Pancreas (tissue), 10 donors: Measurements from ENCODE around the gene RSPH9. TPM values are rescaled to one million over a fixed set of nuclear protein-coding genes. Genes with fewer than 3 reads are reported as not detected.

Experiments used
- ATAC-seq, 4 donors: fragments of 200-7000 bp; cut with Tn5 transposase; one replicate each; pipeline versions ENCODE4 v1.8.0 to v1.9.1; 2020; ENCODE audit warnings: mild to moderate bottlenecking in 4 of 4, moderate library complexity in 4 of 4
- DNase-seq, 6 donors: peaks; one replicate each; pipeline ENCODE4 v3.0.0-alpha.2; 2020
- FAIRE-seq: peaks from 2 replicates; lab custom pipeline; 2012; peaks lifted over from hg19 to GRCh38; lab: Jason Lieb, UNC
- H3K27ac ChIP-seq, 4 donors: fragments of 200-600 bp; sonication (generic); 1 replicate in 3 of 4; 2 replicates in 1 of 4; pipeline versions ENCODE4 v1.5.0 to v1.8.0; 2020
- H3K27me3 ChIP-seq, 4 donors: fragments of 200-600 bp; one replicate each; pipeline ENCODE4 v1.8.0; 2021
- H3K36me3 ChIP-seq, 3 donors: fragments of 200-600 bp; sonication (generic) in 1 of 3; one replicate each; pipeline versions ENCODE4 v1.5.0 to v1.8.0; 2020 to 2021
- H3K4me1 ChIP-seq, 3 donors: fragments of 200-600 bp; one replicate each; pipeline ENCODE4 v1.8.0; 2021
- H3K4me3 ChIP-seq, 4 donors: fragments of 200-600 bp; sonication (generic) in 2 of 4; one replicate each; pipeline versions ENCODE4 v1.5.0 to v1.8.0; 2020 to 2021
- H3K9me3 ChIP-seq, 4 donors: fragments of 200-600 bp; one replicate each; pipeline ENCODE4 v1.8.0; 2021
- WGBS, 2 donors: extraction: QIAGEN DNeasy Blood & Tissue Kit; methylation state at CpG; one replicate each; pipeline ENCODE4 v1.1.7; 2013; 5-methylcytosine and 5-hydroxymethylcytosine counted together
- intact Hi-C, 3 donors: fragments of 100-400 bp; cut with DNase I; formaldehyde crosslinking; loops; one replicate each; pipeline versions ENCODE4 v1.11.1 to v1.14.2; 2022
- polyA plus RNA-seq, 2 donors: library from polyadenylated mRNA; stranded (reverse); fragments of 200-250 nt; gene quantifications; one replicate each; pipeline ENCODE4 v1.2.3, GENCODE V29; 2013
- total RNA-seq, 6 donors: library from RNA; stranded (reverse); fragmentation: NEBNext Ultra II Directional in 4 of 6; extraction: Animal tissue kit (Norgen Biotek cat#: 25700) in 4 of 6; gene quantifications; one replicate each; pipeline versions ENCODE4 v1.2.1 to v1.2.4, GENCODE V29; 2021 to 2023
- TF ChIP-seq, protein P1 (sequence below), 4 donors: fragments of 200-600 bp; sonication (generic) in 3 of 4; IDR thresholded peaks; one replicate each; pipeline versions ENCODE4 v1.5.0 to v1.8.0; 2021; ENCODE audit warnings: antibody characterized with exemption in 4 of 4
- donor health status: healthy with polysubstance abuse.
- donor health status: DM: no; HTN: no; CAD: no; lungs with moderate emphysema.
- donor health status: DM: no; HTN: no; CAD: no.
- donor health status: control.
- donor health status: control.
- donor health status: Bipolar disorder and iron deficiency.
- donor health status: DM: yes; HTN: yes; CAD: no.
- donor health status: DM: no; HTN: no; CAD: no.
- donor health status: DM: no; HTN: no; CAD: no.
- donor health status: DM: yes; HTN: yes; CAD: no.

RSPH9 gene
- total and polyA plus RNA-seq, 8 donors: 0.06 to 1.1 (median 0.12) TPM; not detected in 3

DNA sequence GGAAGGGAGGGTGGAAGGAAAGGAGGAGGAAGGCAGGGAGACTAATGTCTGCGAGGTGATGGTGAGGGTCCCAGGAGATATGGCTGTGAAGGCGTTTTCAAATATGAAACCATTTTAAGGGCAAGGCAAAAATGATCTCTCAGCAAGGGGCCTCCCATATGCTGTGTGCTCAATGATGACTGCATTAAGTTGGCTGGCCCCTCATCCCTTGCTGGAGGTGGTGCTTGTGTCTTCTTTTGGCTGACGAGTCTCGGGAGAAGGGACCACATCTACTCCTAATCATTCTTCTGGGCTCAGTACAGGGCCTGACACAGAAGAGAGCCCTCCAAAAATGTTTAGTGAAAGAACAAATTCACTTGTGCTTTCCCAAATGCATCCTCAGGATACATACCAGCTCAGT is 65.7 kb downstream of the RSPH9 start:
- H3K4me3 ChIP-seq: no peak overlapping the region
- H3K4me1 ChIP-seq: peaks cover 0 to 2% (median under 1%) of the 10 kb centered on the region in 3 donors
- ATAC-seq: no peak
- no peaks in the 10 kb centered on the region for H3K9me3 ChIP-seq
- WGBS, 2 donors: 66 to 73% methylated on average over 4 of the region's 4 CpGs
- H3K27ac ChIP-seq: no peak overlapping the region
- DNase-seq: no peak
- no peaks in the 10 kb centered on the region for H3K36me3 ChIP-seq
- H3K27me3 ChIP-seq: no peaks in the 10 kb centered on the region
- intact Hi-C loops: no loop called here
- FAIRE-seq: no peak
- TF ChIP-seq, protein P1, sequence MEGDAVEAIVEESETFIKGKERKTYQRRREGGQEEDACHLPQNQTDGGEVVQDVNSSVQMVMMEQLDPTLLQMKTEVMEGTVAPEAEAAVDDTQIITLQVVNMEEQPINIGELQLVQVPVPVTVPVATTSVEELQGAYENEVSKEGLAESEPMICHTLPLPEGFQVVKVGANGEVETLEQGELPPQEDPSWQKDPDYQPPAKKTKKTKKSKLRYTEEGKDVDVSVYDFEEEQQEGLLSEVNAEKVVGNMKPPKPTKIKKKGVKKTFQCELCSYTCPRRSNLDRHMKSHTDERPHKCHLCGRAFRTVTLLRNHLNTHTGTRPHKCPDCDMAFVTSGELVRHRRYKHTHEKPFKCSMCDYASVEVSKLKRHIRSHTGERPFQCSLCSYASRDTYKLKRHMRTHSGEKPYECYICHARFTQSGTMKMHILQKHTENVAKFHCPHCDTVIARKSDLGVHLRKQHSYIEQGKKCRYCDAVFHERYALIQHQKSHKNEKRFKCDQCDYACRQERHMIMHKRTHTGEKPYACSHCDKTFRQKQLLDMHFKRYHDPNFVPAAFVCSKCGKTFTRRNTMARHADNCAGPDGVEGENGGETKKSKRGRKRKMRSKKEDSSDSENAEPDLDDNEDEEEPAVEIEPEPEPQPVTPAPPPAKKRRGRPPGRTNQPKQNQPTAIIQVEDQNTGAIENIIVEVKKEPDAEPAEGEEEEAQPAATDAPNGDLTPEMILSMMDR (IDR thresholded peaks at IDR 0.05): no peak

DNA sequence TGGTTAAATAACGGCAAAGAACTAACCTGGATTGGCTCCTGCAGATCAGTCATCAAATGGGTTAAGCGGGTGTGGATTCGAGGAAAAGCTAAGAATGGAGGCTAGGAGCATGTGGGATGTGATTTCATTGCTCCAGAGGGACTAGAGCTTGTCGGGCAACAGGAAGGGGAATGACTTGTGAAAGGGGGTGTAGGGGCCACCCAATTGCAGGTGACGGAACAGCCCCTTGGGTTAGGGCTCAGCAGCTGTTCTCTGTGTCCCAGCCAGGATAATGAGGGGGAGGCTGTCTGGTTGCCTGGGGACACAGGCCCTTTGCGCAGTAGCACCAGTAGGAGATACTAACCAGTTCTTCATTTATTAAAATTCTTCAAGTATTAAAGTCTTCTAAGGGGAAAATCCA is 67.7 kb downstream of the RSPH9 start:
- H3K27me3 ChIP-seq: no peaks in the 10 kb centered on the region
- H3K9me3 ChIP-seq: no peaks in the 10 kb centered on the region
- no peak overlapping the region for H3K4me3 ChIP-seq
- TF ChIP-seq, protein P1 (IDR thresholded peaks at IDR 0.05): no peak
- no peaks in the 10 kb centered on the region for H3K36me3 ChIP-seq
- DNase-seq (no peak), ATAC-seq (no peak), FAIRE-seq (no peak)
- intact Hi-C loops: no loop called here
- H3K27ac ChIP-seq: no peak overlapping the region
- H3K4me1 ChIP-seq: no peaks in the 10 kb centered on the region
- WGBS, 2 donors: 74 to 90% methylated on average over 6 of the region's 6 CpGs

DNA sequence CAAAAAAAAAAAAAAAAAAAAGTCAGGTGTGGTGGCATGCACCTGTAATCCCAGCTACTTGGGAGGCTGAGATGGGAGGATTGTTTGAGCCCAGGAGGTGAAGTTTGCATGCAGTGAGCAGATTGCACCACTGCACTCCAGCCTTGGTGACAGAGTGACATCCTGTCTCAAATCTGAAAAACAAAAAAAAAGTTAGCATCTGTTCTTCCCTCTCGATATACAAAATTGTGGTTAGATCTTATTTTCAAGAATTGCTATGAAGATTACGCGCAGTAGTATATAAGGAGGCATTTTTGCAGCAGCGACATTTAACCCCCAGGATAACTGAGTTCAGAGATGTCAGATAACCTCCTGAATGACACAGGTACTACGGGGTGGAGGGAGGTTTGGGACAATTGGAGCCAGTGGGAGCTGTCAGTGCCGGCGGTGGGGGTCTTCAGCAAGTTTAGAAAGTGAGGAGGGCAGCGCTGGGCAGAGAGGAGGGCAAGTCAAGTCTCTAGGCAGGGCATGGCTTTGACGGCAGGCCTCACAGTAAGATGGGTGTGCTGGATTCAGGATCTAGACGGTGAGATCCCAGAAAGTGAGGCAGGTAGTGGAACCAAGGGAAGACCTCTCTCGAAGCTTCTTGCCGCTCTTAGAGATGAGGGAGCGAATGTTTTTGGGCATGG is 68.9 kb downstream of the RSPH9 start:
- ATAC-seq (no peak), DNase-seq (no peak)

DNA sequence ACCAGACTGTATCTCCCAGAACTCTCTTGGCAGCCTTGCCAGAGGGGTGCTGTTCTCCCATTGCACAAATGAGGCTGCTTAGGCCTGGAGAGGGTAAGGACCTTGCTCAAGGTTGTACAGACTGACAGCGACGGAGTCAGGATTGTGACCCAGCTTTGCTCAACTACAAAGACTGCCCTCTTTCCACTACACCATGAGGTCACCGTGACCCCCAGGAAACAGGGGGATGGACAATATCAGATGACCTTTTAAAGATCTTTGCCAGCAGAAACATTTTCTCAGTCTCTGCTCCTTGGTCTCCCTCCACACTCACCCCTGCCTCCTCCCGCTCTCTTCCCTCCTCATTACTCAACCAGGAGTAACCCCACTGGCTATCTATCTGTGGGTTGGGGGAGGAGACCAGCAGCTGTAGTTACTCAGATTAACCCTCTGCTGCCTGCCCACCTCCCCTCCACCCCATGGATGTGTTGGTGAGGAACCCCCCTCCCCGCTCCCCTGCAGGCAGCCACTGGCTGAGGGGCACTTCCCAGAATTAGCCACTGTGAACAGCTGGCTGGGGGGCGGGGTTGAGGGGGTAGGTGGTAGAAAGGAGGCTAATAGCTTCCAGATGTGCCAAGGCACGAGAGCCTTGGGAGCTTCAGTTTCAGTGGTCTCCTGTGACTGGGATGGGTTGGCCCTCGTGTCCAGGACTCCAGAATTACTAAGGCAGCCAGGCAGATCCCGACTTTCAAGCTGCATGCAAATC is 69.6 kb downstream of the RSPH9 start:
- WGBS, 2 donors: 64 to 69% methylated on average over 9 of the region's 9 CpGs
- no peaks in the 10 kb centered on the region for H3K9me3 ChIP-seq
- intact Hi-C loops: no loop called here
- H3K4me1 ChIP-seq: no peaks in the 10 kb centered on the region
- H3K36me3 ChIP-seq: no peaks in the 10 kb centered on the region
- FAIRE-seq: no peak
- peak in 3 of 4 donors; percentile 15 to 33 (median 28) for ATAC-seq
- H3K27ac ChIP-seq: no peak overlapping the region
- H3K4me3 ChIP-seq: no peak overlapping the region
- no peak for DNase-seq
- no peaks in the 10 kb centered on the region for H3K27me3 ChIP-seq
- TF ChIP-seq, protein P1 (IDR thresholded peaks at IDR 0.05): no peak

More for the DNA sequence above, 68.9 kb downstream of the RSPH9 start:
- Histone ChIP-seq H3K27me3 (no peaks in the 10 kb centered on the region), H3K4me1 (no peaks in the 10 kb centered on the region), H3K9me3 (no peaks in the 10 kb centered on the region), H3K27ac (no peak overlapping the region), H3K4me3 (no peak overlapping the region), H3K36me3 (no peaks in the 10 kb centered on the region)
- FAIRE-seq: no peak
- 88 to 90% methylated on average over 13 of the region's 13 CpGs for WGBS, 2 donors
- TF ChIP-seq, protein P1 (IDR thresholded peaks at IDR 0.05): no peak
- intact Hi-C loops: no loop called here
